GM20000 (cell line): ENCODE results near the gene C1QTNF6.

ENCODE experiments used
- DNase-seq: peaks from one replicate; pipeline ENCODE4 v3.0.0; 2012; ENCODE audit warnings: low spot score
- TF ChIP-seq, protein P1 (sequence below): IDR thresholded peaks from 2 replicates; pipeline ENCODE4 v1.5.1; 2012; ENCODE audit warnings: mild to moderate bottlenecking, control low read depth; ENCODE audit errors: extremely low read depth, missing control alignments

C1QTNF6 gene

DNA sequence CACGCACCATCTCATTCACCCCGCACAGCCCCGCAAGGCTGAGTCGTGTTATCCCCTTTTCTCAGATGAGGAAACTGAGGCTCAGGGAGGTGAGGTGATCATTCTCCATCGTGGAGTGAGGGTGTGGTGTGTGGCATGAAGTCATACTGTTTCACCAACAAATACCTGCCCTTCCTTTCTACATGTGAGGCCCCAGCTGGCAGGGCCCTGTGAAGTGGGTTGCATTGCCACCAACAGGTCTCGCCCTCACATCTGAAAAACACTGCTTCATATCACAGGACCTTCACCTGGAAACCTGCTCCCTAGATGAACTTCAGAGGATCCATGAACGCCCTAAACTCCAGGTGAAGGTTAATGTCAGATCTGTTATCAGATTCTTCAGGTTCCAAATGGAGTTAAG lies 19.9 kb upstream of the C1QTNF6 start:
- DNase-seq, result no peak
- TF ChIP-seq, protein P1, sequence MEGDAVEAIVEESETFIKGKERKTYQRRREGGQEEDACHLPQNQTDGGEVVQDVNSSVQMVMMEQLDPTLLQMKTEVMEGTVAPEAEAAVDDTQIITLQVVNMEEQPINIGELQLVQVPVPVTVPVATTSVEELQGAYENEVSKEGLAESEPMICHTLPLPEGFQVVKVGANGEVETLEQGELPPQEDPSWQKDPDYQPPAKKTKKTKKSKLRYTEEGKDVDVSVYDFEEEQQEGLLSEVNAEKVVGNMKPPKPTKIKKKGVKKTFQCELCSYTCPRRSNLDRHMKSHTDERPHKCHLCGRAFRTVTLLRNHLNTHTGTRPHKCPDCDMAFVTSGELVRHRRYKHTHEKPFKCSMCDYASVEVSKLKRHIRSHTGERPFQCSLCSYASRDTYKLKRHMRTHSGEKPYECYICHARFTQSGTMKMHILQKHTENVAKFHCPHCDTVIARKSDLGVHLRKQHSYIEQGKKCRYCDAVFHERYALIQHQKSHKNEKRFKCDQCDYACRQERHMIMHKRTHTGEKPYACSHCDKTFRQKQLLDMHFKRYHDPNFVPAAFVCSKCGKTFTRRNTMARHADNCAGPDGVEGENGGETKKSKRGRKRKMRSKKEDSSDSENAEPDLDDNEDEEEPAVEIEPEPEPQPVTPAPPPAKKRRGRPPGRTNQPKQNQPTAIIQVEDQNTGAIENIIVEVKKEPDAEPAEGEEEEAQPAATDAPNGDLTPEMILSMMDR, result no peak

DNA sequence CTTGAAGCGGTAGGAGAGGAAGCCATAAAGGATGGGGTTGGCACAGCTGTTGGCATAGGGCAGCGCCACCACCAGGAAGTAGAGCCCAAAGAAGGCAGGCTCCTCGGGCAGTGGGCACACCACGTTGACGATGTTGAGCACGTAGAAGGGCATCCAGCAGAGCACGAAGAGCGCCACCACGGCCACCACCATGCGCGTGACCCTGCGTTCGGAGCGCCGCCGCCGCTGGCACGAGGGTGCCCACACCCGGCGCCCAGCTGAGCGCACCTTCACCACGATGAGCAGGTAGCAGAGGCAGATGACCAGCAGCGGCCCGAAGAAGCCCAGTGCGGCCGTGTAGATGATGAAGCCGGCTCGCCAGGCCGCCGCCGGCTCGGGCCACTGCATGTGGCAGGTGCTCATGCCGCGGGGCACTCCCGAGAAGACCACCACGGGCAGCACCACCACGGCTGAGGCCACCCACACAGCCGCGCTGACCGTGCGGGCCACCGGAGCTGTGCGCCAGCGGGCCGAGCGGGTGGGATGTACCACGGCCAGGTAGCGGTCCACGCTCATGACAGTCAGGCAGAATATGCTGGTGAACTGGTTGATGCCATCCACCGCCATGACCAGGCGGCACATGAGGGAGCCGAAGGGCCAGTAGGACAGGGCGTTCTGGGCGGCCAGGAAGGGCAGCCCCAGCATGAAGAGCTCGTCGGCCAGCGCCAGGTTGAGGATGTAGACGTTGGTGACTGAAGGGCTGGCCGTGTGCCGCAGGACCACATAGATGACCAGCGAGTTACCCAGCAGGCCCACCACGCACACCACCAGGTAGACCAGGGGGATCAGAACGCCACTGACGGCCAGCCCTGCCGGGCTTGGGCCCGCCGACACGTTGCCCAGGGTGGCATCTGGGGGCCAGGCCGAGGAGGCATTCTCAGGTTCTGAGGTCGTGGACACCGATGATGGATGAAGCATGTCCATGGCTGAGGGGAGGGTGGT lies 19.1 kb upstream of the C1QTNF6 start:
- TF ChIP-seq, protein P1, result no peak
- no peak for DNase-seq

DNA sequence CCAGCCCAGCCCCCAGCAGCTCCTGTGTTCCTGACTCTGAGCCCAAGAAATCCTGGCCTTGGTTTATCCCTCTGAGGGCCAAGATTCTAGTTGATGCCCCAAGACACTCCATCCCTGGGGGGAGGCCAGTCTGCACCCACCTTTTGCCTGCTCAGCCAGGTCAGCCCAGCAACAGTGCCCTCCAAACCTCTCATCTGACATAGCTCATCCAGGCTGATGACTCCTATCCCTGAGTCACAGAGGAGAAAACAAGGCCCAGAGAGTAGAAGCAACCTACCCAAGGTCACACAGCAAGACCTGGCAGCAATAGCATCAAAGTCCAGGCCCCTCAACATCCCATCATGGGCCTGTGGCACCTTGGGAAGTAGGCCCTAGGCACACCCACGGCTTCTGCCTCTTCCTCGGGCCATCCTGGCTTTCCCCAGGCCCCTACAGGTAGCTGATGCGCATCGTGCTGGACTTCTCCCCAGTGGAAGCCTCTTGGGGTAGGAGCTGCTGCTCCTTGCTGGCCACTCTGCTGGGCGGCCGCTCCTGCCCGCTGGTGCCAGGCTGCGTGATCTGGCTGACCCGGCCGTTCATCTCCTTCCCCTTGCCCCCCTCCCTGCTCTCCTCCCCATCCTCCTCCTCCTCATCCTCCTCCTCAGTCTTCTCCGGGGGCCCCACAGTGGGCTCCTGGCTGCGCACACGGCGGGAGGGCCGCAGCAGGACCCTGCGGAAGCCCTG lies 18.2 kb upstream of the C1QTNF6 start:
- TF ChIP-seq, protein P1, result no peak
- DNase-seq, result no peak

DNA sequence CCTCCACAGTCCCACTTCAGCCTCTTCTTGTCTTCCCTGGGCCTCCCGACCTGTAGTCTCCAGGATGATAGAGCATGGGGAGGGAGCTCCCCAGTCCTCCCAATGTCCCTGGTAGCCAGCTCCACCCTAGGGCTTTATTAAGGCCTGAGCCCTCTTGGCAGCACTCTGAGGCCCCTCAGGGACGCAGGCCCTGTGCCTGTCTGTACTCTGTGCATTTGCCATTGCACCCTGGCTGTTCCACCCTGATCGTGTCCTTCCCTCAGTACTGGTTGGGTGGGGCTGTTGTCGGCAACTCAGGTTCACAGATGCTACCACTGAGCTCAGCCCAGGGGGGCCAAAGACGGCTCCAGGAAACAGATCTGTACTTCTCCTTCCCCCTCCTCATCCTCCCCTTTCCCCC lies 17.0 kb upstream of the C1QTNF6 start:
- TF ChIP-seq, protein P1, result no peak

DNA sequence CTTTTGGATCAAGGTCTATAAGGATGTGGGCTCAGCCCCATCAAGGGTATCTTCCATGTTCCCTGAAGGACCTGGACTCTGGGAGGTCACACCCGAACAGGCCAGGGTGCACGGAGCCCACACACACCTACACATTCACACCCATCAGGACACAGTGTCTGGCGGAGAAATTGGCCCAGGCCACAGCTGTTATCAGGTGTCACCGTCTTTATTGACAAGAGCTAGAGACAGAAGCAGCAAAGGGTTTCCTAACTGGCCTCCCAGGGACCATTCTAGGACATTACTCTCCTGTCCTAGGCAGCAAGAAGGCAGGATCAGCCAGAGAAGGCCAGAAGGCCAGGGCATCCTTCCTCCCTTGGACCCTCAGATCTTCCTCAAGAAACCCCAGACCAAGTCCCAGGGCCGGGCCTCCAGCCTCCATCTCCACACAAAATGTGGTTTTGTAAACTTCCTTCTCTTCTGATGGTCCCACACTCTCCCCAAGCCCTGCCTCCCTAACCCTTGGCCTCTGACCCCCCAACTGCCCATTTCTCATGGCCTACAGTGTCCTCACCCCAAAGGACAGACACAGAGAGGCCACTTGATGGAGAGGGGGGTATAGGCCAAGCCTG lies 16.1 kb upstream of the C1QTNF6 start:
- no peak for DNase-seq
- TF ChIP-seq, protein P1, result no peak

More for the DNA sequence above, 17.0 kb upstream of the C1QTNF6 start:
- no peak for DNase-seq

DNA sequence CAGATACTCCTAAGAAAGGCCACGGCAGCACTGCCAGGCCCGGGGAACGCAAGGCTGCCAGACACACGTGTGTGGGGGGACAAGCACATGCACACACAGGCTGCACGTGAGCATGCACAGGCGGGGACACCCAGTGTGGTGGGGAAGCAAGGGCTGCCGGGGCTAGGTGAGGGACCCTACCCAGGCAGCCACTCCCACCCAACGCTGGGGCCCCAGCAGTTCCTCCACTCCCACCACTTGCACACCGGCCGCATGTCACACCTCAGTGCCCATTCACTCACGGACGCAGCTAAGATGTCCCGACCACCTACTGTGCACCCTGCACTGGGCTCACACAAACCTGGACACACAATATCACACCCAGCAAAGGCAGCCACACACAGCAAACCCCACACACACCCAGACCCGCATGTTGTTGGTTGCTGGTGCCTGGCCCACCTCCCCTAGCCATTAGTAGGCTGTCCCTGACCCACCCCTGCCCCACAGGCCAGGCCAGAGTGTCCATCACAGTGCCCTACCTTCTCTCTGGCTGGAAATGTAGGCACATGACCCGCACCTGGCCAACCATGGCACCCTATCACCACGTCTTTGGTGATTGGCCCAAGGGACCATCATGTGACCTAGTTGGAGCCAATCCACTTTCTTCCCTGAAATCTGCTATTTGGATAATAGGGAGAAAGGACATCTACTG lies 15.5 kb upstream of the C1QTNF6 start:
- no peak for DNase-seq
- TF ChIP-seq, protein P1, result no peak
